Neural cell (in vitro differentiated cells): ENCODE results near the gene P3R3URF. TPM values are rescaled to one million over a fixed set of nuclear protein-coding genes. Genes with fewer than 3 reads are reported as not detected.

ENCODE experiments used
- H2AFZ ChIP-seq: fragments of 200-600, 300-800 bp; sonication (generic), shearing (Covaris generic); 2 replicates; pipeline ENCODE4 v1.6.0; 2014; ENCODE audit warnings: low read depth, mild to moderate bottlenecking, antibody characterized with exemption, low read length, moderate library complexity
- H3F3A ChIP-seq: fragments of 200-600 bp; shearing (Covaris generic); 2 replicates; pipeline ENCODE4 v1.6.1; 2016; ENCODE audit warnings: mild to moderate bottlenecking, moderate library complexity, mixed read lengths, antibody characterized with exemption, low read length; ENCODE audit not compliant: insufficient read depth, poor library complexity, severe bottlenecking
- H3K27ac ChIP-seq: fragments of 200-600, 300-800 bp; sonication (generic), shearing (Covaris generic); 2 replicates; pipeline ENCODE4 v1.5.1; 2014; ENCODE audit warnings: mild to moderate bottlenecking, low read length, moderate library complexity
- H3K27me3 ChIP-seq: fragments of 300-800, 200-600 bp; sonication (generic), shearing (Covaris generic); 2 replicates; pipeline ENCODE4 v1.6.0; 2014; ENCODE audit warnings: mild to moderate bottlenecking, low read depth, low read length, moderate library complexity; ENCODE audit not compliant: insufficient read depth
- H3K36me3 ChIP-seq: fragments of 300-800, 200-600 bp; sonication (generic), shearing (Covaris generic); 2 replicates; pipeline ENCODE4 v1.5.1; 2014; ENCODE audit warnings: mild to moderate bottlenecking, antibody characterized with exemption, low read length, moderate library complexity; ENCODE audit not compliant: insufficient read depth
- H3K4me2 ChIP-seq: fragments of 300-800, 200-600 bp; sonication (generic), shearing (Covaris generic); 2 replicates; pipeline ENCODE4 v1.6.0; 2014; ENCODE audit warnings: mild to moderate bottlenecking, low read length
- H3K4me3 ChIP-seq: fragments of 300-800, 200-600 bp; sonication (generic), shearing (Covaris generic); 2 replicates; pipeline ENCODE4 v1.5.1; 2014; ENCODE audit warnings: mild to moderate bottlenecking, low read length, moderate library complexity
- H3K79me2 ChIP-seq: fragments of 200-600 bp; shearing (Covaris generic); replicated peaks from 2 replicates; pipeline ENCODE4 v1.6.0; 2014; ENCODE audit warnings: mild to moderate bottlenecking, low read length, moderate library complexity; ENCODE audit not compliant: insufficient read depth
- H3K9ac ChIP-seq: fragments of 300-800, 200-600 bp; sonication (generic), shearing (Covaris generic); 2 replicates; pipeline ENCODE4 v1.6.1; 2016; ENCODE audit warnings: mild to moderate bottlenecking, low read length, mixed read lengths
- H3K9me2 ChIP-seq: fragments of 200-600 bp; shearing (Covaris generic); 2 replicates; pipeline ENCODE4 v1.6.1; 2016; ENCODE audit warnings: mild to moderate bottlenecking, low read length, mixed read lengths; ENCODE audit not compliant: insufficient read depth
- H3K9me3 ChIP-seq: fragments of 200-600, 300-800 bp; sonication (generic), shearing (Covaris generic); 2 replicates; pipeline ENCODE4 v1.6.1; 2016; ENCODE audit warnings: mild to moderate bottlenecking, mixed run types, low read length, moderate library complexity, mixed read lengths
- H4K20me1 ChIP-seq: fragments of 200-600 bp; shearing (Covaris generic); 2 replicates; pipeline ENCODE4 v1.6.1; 2016; ENCODE audit warnings: mild to moderate bottlenecking, mixed run types; ENCODE audit not compliant: insufficient read depth
- CTCF ChIP-seq: fragments of 450-650 bp; IDR thresholded peaks from 2 replicates; pipeline ENCODE4 v1.5.1; 2014; ENCODE audit warnings: antibody characterized with exemption, mild to moderate bottlenecking, moderate library complexity; ENCODE audit not compliant: poor library complexity, severe bottlenecking
- EP300 ChIP-seq: fragments of 450-650 bp; conservative IDR thresholded peaks from 2 replicates; pipeline ENCODE4 v1.6.1; 2014; ENCODE audit warnings: antibody characterized with exemption, mild to moderate bottlenecking, moderate library complexity; ENCODE audit not compliant: poor library complexity, severe bottlenecking
- EZH2 ChIP-seq: fragments of 200-600, 300-800 bp; shearing (Covaris generic), sonication (generic); IDR thresholded peaks from 2 replicates; pipeline ENCODE4 v1.6.1; 2014; ENCODE audit warnings: antibody characterized with exemption, low read length, borderline replicate concordance, mild to moderate bottlenecking; ENCODE audit not compliant: insufficient read depth, poor library complexity, severe bottlenecking
- MXI1 ChIP-seq: fragments of 450-650 bp; conservative IDR thresholded peaks from 2 replicates; pipeline ENCODE4 v1.6.1; 2014; ENCODE audit warnings: antibody characterized with exemption, mild to moderate bottlenecking; ENCODE audit not compliant: poor library complexity, severe bottlenecking
- POLR2AphosphoS5 ChIP-seq: IDR thresholded peaks from 2 replicates; pipeline ENCODE4 v1.6.1; 2012
- REST ChIP-seq: IDR thresholded peaks from 2 replicates; pipeline ENCODE4 v1.6.1; 2012; ENCODE audit warnings: borderline replicate concordance
- SMC3 ChIP-seq: fragments of 450-650 bp; conservative IDR thresholded peaks from 2 replicates; pipeline ENCODE4 v1.6.1; 2014; ENCODE audit warnings: antibody characterized with exemption, mild to moderate bottlenecking, moderate library complexity; ENCODE audit not compliant: poor library complexity
- TAF1 ChIP-seq: IDR thresholded peaks from 2 replicates; pipeline ENCODE4 v1.6.1; 2012; ENCODE audit warnings: low read depth
- polyA plus RNA-seq: library from polyadenylated mRNA; depleted of rRNA; stranded (reverse); fragments of >200 nt; gene quantifications from 2 replicates; pipeline ENCODE4 v1.2.3, GENCODE V29; 2014

Gene P3R3URF
- polyA plus RNA-seq, 1 donor from 2014 or later = not detected

- no peak overlapping the region for H3K27ac ChIP-seq
- no peaks in the 10 kb centered on the region for H3K36me3 ChIP-seq
- no peaks in the 10 kb centered on the region for H3K9me3 ChIP-seq
- no peaks in the 10 kb centered on the region for H3F3A ChIP-seq
- H2AFZ ChIP-seq = no peak overlapping the region
- no peak overlapping the region for H3K9ac ChIP-seq
- TF ChIP-seq MXI1 (no peak), EP300 (no peak), EZH2 (no peak), CTCF (no peak), SMC3 (no peak), REST (no peak), POLR2AphosphoS5 (no peak)
- H3K4me2 ChIP-seq = no peak overlapping the region
- H4K20me1 ChIP-seq = no peaks in the 10 kb centered on the region
- H3K4me3 ChIP-seq = no peak overlapping the region
- no peaks in the 10 kb centered on the region for H3K27me3 ChIP-seq
- H3K79me2 ChIP-seq = no peaks in the 10 kb centered on the region
- no peaks in the 10 kb centered on the region for H3K9me2 ChIP-seq
Observed at GRCh38 chr1:46210561-46210960, 34.3 kb upstream of the P3R3URF start.

GRCh38 chr1:46206399-46206798 is 30.1 kb upstream of the P3R3URF start:
- no peak for TF ChIP-seq CTCF
- TF ChIP-seq TAF1 = no peak
- TF ChIP-seq SMC3 = no peak
- TF ChIP-seq EP300 = no peak
- Histone ChIP-seq H3K4me3 (no peak overlapping the region), H3K79me2 (no peaks in the 10 kb centered on the region), H3K27me3 (peaks cover 11% of the 10 kb centered on the region), H4K20me1 (no peaks in the 10 kb centered on the region), H3K9me2 (no peaks in the 10 kb centered on the region), H3K4me2 (no peak overlapping the region), H3K9ac (no peak overlapping the region), H2AFZ (no peak overlapping the region), H3K9me3 (no peaks in the 10 kb centered on the region), H3K36me3 (no peaks in the 10 kb centered on the region), H3K27ac (no peak overlapping the region), H3F3A (no peaks in the 10 kb centered on the region)
